B cell (primary cell): ENCODE measurements around the gene TMEM30A. TPM values are rescaled to one million over a fixed set of nuclear protein-coding genes. Genes with fewer than 3 reads are reported as not detected.

ENCODE experiments used
- ATAC-seq: fragments of 200-7000 bp; cut with Tn5 transposase; one replicate; pipeline ENCODE4 v1.10.0; 2021; ENCODE audit warnings: low read depth, mild to moderate bottlenecking, moderate number of reproducible peaks, moderate library complexity
- CTCF ChIA-PET: fragments of 350-600 bp; sonication (Branson Sonifier 250); formaldehyde crosslinking; loops from one replicate; lab custom pipeline; 2021; ENCODE audit warnings: antibody characterized with exemption, inconsistent platforms; lab: Charles Lee
- POLR2A ChIA-PET: fragments of 350-600 bp; sonication (Branson Sonifier 250); formaldehyde crosslinking; loops from one replicate; lab custom pipeline; 2021; ENCODE audit warnings: antibody characterized with exemption; lab: Charles Lee
- DNase-seq: peaks from one replicate; pipeline ENCODE4 v3.0.0; 2013
- H2AFZ ChIP-seq: 2 replicates; pipeline ENCODE4 v1.6.1; 2012; ENCODE audit warnings: mild to moderate bottlenecking, low read depth, low read length; ENCODE audit not compliant: insufficient read depth, poor library complexity, severe bottlenecking
- H3K27ac ChIP-seq, 2 donors: 1 replicate in 1 of 2; 2 replicates in 1 of 2; pipeline ENCODE4 v1.5.1; 2012 to 2013; ENCODE audit warnings: low read length in 2 of 2, mild to moderate bottlenecking in 2 of 2, moderate library complexity in 1 of 2
- H3K27me3 ChIP-seq, 4 experiments: fragments of 200-600 bp in 1 of 4; sonication (generic) in 1 of 4; replicated peaks in 1 of 4; 1 replicate in 2 of 4; 2 replicates in 2 of 4; pipeline versions ENCODE4 v1.6.1 to v1.7.0; 2013 to 2016; ENCODE audit warnings: low read length in 3 of 4, mild to moderate bottlenecking in 2 of 4, mixed read lengths in 1 of 4, moderate library complexity in 1 of 4; ENCODE audit not compliant: insufficient read depth in 4 of 4, control insufficient read depth in 3 of 4; ENCODE audit errors: control extremely low read depth in 1 of 4
- H3K36me3 ChIP-seq, 2 experiments: replicated peaks in 1 of 2; 1 replicate in 1 of 2; 2 replicates in 1 of 2; pipeline versions ENCODE4 v1.6.1 to v1.7.1; 2013; ENCODE audit warnings: low read length in 1 of 2; ENCODE audit not compliant: insufficient read depth in 2 of 2, control insufficient read depth in 1 of 2; ENCODE audit errors: control extremely low read depth in 1 of 2, extremely low read depth in 1 of 2
- H3K4me1 ChIP-seq, 2 donors: fragments of 200-600 bp in 1 of 2; sonication (generic) in 1 of 2; 1 replicate in 1 of 2; 2 replicates in 1 of 2; pipeline versions ENCODE4 v1.5.1 to v1.6.1; 2013 to 2017; ENCODE audit warnings: low read length in 2 of 2; ENCODE audit not compliant: control insufficient read depth in 2 of 2, insufficient read depth in 2 of 2
- H3K4me2 ChIP-seq: replicated peaks from 2 replicates; pipeline ENCODE3; 2012; ENCODE audit warnings: mild to moderate bottlenecking, low read depth, low read length; ENCODE audit not compliant: poor library complexity, severe bottlenecking
- H3K4me3 ChIP-seq, 5 experiments: fragments of 200-600 bp in 1 of 5; sonication (generic) in 1 of 5; 1 replicate in 3 of 5; 2 replicates in 2 of 5; pipeline versions ENCODE4 v1.5.1 to v1.7.0; 2011 to 2016; ENCODE audit warnings: low read length in 4 of 5, mild to moderate bottlenecking in 4 of 5, low read depth in 2 of 5, control low read depth in 1 of 5, moderate library complexity in 1 of 5; ENCODE audit not compliant: insufficient read depth in 1 of 5; ENCODE audit errors: control extremely low read depth in 1 of 5, extremely low read depth in 1 of 5
- H3K79me2 ChIP-seq: fragments of 200-600 bp; sonication (generic); one replicate; pipeline ENCODE4 v1.6.0; 2016; ENCODE audit warnings: low read length; ENCODE audit not compliant: control insufficient read depth, insufficient read depth
- H3K9ac ChIP-seq: fragments of 200-600 bp; sonication (generic); 2 replicates; pipeline ENCODE4 v1.6.1; 2017; ENCODE audit warnings: mild to moderate bottlenecking, low read length, moderate library complexity
- H3K9me3 ChIP-seq, 3 donors: one replicate each; pipeline versions ENCODE4 v1.6.1 to v1.7.1; 2013; ENCODE audit warnings: low read length in 2 of 3; ENCODE audit not compliant: control insufficient read depth in 2 of 3, insufficient read depth in 1 of 3; ENCODE audit errors: control extremely low read depth in 1 of 3
- H4K20me1 ChIP-seq: 2 replicates; pipeline ENCODE4 v1.6.0; 2012; ENCODE audit warnings: mild to moderate bottlenecking, low read length; ENCODE audit not compliant: insufficient read depth, control insufficient read depth, poor library complexity, severe bottlenecking
- H3K27ac Mint-ChIP-seq: one replicate; pipeline ENCODE4 v1.8.0; 2021; ENCODE audit warnings: mixed read lengths
- H3K27me3 Mint-ChIP-seq: one replicate; pipeline ENCODE4 v1.8.0; 2021; ENCODE audit warnings: mixed read lengths
- H3K4me1 Mint-ChIP-seq: one replicate; pipeline ENCODE4 v1.8.0; 2021; ENCODE audit warnings: mixed read lengths
- H3K4me3 Mint-ChIP-seq: one replicate; pipeline ENCODE4 v1.8.0; 2021; ENCODE audit warnings: mixed read lengths
- H3K9me3 Mint-ChIP-seq: one replicate; pipeline ENCODE4 v1.8.0; 2022; ENCODE audit warnings: mixed read lengths; ENCODE audit not compliant: insufficient read depth
- EZH2 ChIP-seq: IDR thresholded peaks from 2 replicates; pipeline ENCODE4 v1.6.1; 2012; ENCODE audit warnings: borderline replicate concordance, low read depth, mild to moderate bottlenecking, moderate library complexity, low read length; ENCODE audit not compliant: insufficient read depth, poor library complexity, severe bottlenecking
- WGBS: methylation state at CpG from one replicate; pipeline ENCODE4 v1.1.5; 2013; ENCODE audit warnings: missing lambda C conversion rate; ENCODE audit not compliant: insufficient coverage; 5-methylcytosine and 5-hydroxymethylcytosine counted together
- intact Hi-C: fragments of 100-400 bp; cut with micrococcal nuclease; formaldehyde crosslinking; loops from one replicate; pipeline ENCODE4 v1.10.0; 2022
- polyA plus RNA-seq: library from polyadenylated mRNA; depleted of rRNA; stranded (reverse); fragments of >200 nt; gene quantifications from 2 replicates; pipeline ENCODE4 v1.2.3, GENCODE V29; 2012
- total RNA-seq, 2 donors: library from RNA; stranded (reverse); fragments of 120-200 nt in 1 of 2; gene quantifications; 1 replicate in 1 of 2; 2 replicates in 1 of 2; pipeline versions ENCODE4 v1.2.3 to v1.2.4, GENCODE V29; 2013 to 2022
- TF ChIP-seq, protein P1 (sequence below): fragments of 200-600 bp; IDR thresholded peaks from one replicate; pipeline ENCODE4 v1.8.0; 2022; ENCODE audit warnings: antibody characterized with exemption, mild to moderate bottlenecking

TMEM30A gene
- total and polyA plus RNA-seq, 2 donors (not counting 1 experiment from before 2014, with no cell fraction given) = 4.7 to 53.9 TPM

DNA sequence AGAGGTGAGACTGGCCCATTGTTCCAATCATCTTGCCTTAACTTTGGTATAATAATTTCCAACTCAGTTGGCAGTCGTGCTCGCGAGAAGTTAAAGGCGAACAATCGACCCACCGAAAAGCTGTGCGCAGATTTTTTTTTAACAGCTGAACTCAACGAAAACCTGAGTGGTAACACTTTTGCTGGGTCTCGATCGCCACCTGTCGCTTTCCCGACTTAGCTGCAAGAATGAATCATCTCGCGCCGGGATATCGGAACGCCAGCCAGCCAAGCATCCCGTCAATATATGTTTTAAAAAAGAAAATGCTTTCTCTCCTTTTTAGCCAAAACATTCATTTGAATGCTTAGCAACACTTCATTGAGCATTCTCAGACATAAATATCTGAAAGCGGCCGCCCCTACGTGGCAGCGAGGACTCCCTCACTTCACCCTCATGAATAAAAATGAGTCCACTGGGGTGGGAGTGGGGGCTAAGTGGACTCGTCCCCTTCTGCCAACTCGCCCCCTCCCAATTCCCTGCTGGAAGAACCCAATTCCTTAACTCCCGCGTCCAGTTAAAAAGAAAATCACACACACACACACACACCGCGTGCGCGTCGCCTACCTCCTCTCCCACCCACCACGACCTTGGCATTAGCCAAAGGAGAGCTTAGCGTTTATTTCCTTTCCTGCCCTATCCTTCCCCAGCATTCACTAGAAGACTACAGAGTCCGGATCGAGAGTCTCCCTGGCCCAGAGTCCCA is 80.2 kb downstream of the TMEM30A start:
- Histone ChIP-seq H3K4me1 (peaks cover 57 to 62% of the 10 kb centered on the region in 2 donors), H3K4me3 (peak overlapping the region in 3 of 5 experiments; percentile 17 to 20 (median 18)), H3K79me2 (no peaks in the 10 kb centered on the region), H3K36me3 (no peaks in the 10 kb centered on the region), H3K4me2 (peak overlapping the region; percentile 64), H3K27ac (no peak overlapping the region), H3K9ac (peak overlapping the region; percentile 43), H2AFZ (peak overlapping the region; percentile 20), H4K20me1 (no peaks in the 10 kb centered on the region), H3K9me3 (peaks cover 0 to 38% (median 0%) of the 10 kb centered on the region in 3 donors), H3K27me3 (peaks cover 0 to 78% (median 51%) of the 10 kb centered on the region in 4 experiments)
- no peaks in the 10 kb centered on the region for H3K9me3 Mint-ChIP-seq
- 10% methylated on average over 20 of the region's 35 CpGs for WGBS
- intact Hi-C loops = no loop called here
- POLR2A ChIA-PET = no interaction called here
- CTCF ChIA-PET = interaction anchor here (0.6 to 10.7 kb wide), 7 partner anchors 10 to 1818 kb away, joined by 3 to 388 read pairs (median 4); no protein-coding TSS in a partner anchor
- peaks cover 81% of the 10 kb centered on the region for H3K27me3 Mint-ChIP-seq
- DNase-seq = peak; percentile 54
- H3K27ac Mint-ChIP-seq = no peak overlapping the region
- TF ChIP-seq, protein P1, sequence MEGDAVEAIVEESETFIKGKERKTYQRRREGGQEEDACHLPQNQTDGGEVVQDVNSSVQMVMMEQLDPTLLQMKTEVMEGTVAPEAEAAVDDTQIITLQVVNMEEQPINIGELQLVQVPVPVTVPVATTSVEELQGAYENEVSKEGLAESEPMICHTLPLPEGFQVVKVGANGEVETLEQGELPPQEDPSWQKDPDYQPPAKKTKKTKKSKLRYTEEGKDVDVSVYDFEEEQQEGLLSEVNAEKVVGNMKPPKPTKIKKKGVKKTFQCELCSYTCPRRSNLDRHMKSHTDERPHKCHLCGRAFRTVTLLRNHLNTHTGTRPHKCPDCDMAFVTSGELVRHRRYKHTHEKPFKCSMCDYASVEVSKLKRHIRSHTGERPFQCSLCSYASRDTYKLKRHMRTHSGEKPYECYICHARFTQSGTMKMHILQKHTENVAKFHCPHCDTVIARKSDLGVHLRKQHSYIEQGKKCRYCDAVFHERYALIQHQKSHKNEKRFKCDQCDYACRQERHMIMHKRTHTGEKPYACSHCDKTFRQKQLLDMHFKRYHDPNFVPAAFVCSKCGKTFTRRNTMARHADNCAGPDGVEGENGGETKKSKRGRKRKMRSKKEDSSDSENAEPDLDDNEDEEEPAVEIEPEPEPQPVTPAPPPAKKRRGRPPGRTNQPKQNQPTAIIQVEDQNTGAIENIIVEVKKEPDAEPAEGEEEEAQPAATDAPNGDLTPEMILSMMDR = peak; percentile 25
- no peak for TF ChIP-seq EZH2
- peak overlapping the region; percentile 74 for H3K4me3 Mint-ChIP-seq
- H3K4me1 Mint-ChIP-seq = peaks cover 62% of the 10 kb centered on the region
- ATAC-seq = no peak

DNA sequence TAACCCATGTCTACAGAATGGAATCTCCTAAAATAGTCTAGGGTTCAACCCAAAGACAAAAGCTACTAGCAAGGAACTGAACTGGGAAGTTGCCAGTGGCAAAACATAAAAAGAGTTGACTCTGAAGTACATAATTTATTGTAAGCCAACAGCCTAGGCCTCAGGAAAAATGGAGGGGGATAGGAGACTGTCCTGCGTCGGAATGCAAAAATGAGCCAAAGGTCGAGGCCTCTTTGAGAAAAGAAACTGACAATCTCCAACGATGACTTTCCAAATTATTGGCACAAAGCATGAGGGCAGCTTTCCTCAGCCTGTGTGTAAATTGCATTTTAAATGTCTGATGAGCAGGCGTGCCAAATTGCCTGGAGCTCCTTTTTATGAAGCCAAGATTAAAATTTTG is 80.9 kb downstream of the TMEM30A start:
- H3K9ac ChIP-seq = no peak overlapping the region
- WGBS = 64% methylated on average over 4 of the region's 5 CpGs

More for the DNA sequence above, 80.9 kb downstream of the TMEM30A start:
- no peak overlapping the region for H3K27ac ChIP-seq
- peaks cover 0 to 38% (median 0%) of the 10 kb centered on the region in 3 donors for H3K9me3 ChIP-seq
- intact Hi-C loops = no loop called here
- POLR2A ChIA-PET = no interaction called here
- CTCF ChIA-PET = interaction anchor here (0.6 to 10.7 kb wide), 7 partner anchors 9 to 1818 kb away, joined by 3 to 388 read pairs (median 4); no protein-coding TSS in a partner anchor
- no peaks in the 10 kb centered on the region for H3K36me3 ChIP-seq
- no peaks in the 10 kb centered on the region for H4K20me1 ChIP-seq
- H3K9me3 Mint-ChIP-seq = no peaks in the 10 kb centered on the region
- H3K4me3 Mint-ChIP-seq = peak overlapping the region; percentile 44
- H3K27me3 ChIP-seq = peaks cover 0 to 75% (median 49%) of the 10 kb centered on the region in 4 experiments
- H3K4me2 ChIP-seq = no peak overlapping the region
- peaks cover 79% of the 10 kb centered on the region for H3K27me3 Mint-ChIP-seq
- peaks cover 58% of the 10 kb centered on the region for H3K4me1 Mint-ChIP-seq
- no peak for TF ChIP-seq EZH2
- TF ChIP-seq, protein P1 = no peak
- H2AFZ ChIP-seq = no peak overlapping the region
- no peak overlapping the region for H3K27ac Mint-ChIP-seq
- H3K4me3 ChIP-seq = no peak overlapping the region
- no peak for DNase-seq
- ATAC-seq = no peak
- H3K79me2 ChIP-seq = no peaks in the 10 kb centered on the region
- H3K4me1 ChIP-seq = peaks cover 55 to 60% of the 10 kb centered on the region in 2 donors
